NCI-H69 (cell line): ENCODE measurements around the gene DEK.
"Not testable (repeated sequence)": the region's sequence is repeated elsewhere in the genome, so short reads cannot be mapped to it uniquely, and the experiment has no call there.

ENCODE experiments used
- DNase-seq: peaks from one replicate; lab custom pipeline; 2025; lab: John Stamatoyannopoulos, UW

Gene DEK

GRCh38 chr6:18204691-18205090, 59.6 kb downstream of the DEK start:
- no peak for DNase-seq

GRCh38 chr6:18203786-18204185, 60.5 kb downstream of the DEK start:
- no peak for DNase-seq

GRCh38 chr6:18192026-18192425, 72.3 kb downstream of the DEK start:
- no peak for DNase-seq

GRCh38 chr6:18189196-18189595, 75.1 kb downstream of the DEK start:
- no peak for DNase-seq

GRCh38 chr6:18187701-18188100, 76.6 kb downstream of the DEK start:
- DNase-seq = no peak

GRCh38 chr6:18186540-18187250, 77.6 kb downstream of the DEK start:
- no peak for DNase-seq

GRCh38 chr6:18186033-18186432, 78.3 kb downstream of the DEK start:
- DNase-seq = no peak

GRCh38 chr6:18185624-18186023, 78.7 kb downstream of the DEK start:
- DNase-seq = no peak

- DNase-seq = no peak
These were observed 80.6 kb downstream of the DEK start for GRCh38 chr6:18183766-18184165.

GRCh38 chr6:18182568-18182967, 81.8 kb downstream of the DEK start:
- DNase-seq = no peak

- DNase-seq = no peak
These were observed 84.5 kb downstream of the DEK start for GRCh38 chr6:18179770-18180356.

GRCh38 chr6:18178960-18179615, 85.2 kb downstream of the DEK start:
- no peak for DNase-seq

GRCh38 chr6:18177286-18177965, 86.9 kb downstream of the DEK start:
- peak; percentile 29 for DNase-seq

- DNase-seq = not testable (repeated sequence)
These were observed 88.1 kb downstream of the DEK start for GRCh38 chr6:18176198-18176597.
